Nephron (organoid): ENCODE results near the gene CFI.

ENCODE experiments used
- H3K27ac Mint-ChIP-seq, 3 experiments: 2 replicates each; pipeline ENCODE4 v1.8.0; 2020; ENCODE audit warnings: mixed read lengths in 3 of 3, mild to moderate bottlenecking in 2 of 3, moderate library complexity in 1 of 3
- H3K27me3 Mint-ChIP-seq: 2 replicates; pipeline ENCODE4 v1.8.0; 2021; ENCODE audit warnings: low read depth, mild to moderate bottlenecking, moderate library complexity, mixed read lengths
- H3K36me3 Mint-ChIP-seq: 2 replicates; pipeline ENCODE4 v1.8.0; 2020; ENCODE audit warnings: low read depth, mixed read lengths
- H3K4me1 Mint-ChIP-seq: 2 replicates; pipeline ENCODE4 v1.8.0; 2020; ENCODE audit warnings: mixed read lengths
- H3K4me3 Mint-ChIP-seq, 3 experiments: 2 replicates each; pipeline ENCODE4 v1.8.0; 2020; ENCODE audit warnings: mild to moderate bottlenecking in 3 of 3, mixed read lengths in 3 of 3, moderate library complexity in 2 of 3
- H3K9me3 Mint-ChIP-seq: 2 replicates; pipeline ENCODE4 v1.8.0; 2020; ENCODE audit warnings: mixed read lengths
- TF ChIP-seq, protein P1 (sequence below), 3 experiments: fragments of 200-600 bp; sonication (generic); IDR thresholded peaks; one replicate each; pipeline ENCODE4 v1.5.0; 2021; ENCODE audit warnings: antibody characterized with exemption in 3 of 3; ENCODE audit not compliant: unreplicated experiment in 3 of 3

Gene CFI

DNA sequence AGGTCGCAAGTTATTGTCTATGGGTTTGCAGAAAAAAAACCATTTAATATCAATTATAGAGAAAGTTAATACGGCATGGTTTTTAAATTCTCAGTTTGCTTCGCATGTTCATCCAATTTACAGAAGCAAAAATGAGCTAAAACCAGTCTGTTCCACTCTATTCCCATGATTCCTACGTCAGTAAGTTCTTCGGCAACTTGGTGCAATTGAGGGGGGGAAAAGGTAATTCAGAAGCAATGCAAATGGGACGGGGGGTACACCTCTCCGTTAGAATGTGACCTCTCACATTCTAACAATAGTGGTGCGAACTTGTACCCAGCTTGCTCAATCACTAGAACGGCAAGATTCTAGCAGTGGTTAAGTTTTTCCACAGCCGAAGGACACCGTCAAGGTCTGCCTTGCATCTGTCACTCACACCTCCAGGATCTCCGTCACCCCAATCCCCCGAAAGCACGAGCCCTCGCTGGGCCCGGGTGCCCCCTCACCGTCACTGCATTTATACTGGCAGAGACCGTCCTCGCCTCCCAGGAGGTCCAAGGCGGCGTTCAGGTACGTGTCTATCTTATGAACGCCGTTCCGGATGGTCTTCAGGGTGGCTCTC, 72.6 kb downstream of the CFI start:
- H3K4me3 Mint-ChIP-seq = peak overlapping the region; percentile 90 to 94 (median 93)
- H3K4me1 Mint-ChIP-seq = peaks cover 24% of the 10 kb centered on the region
- H3K27ac Mint-ChIP-seq = peak overlapping the region; percentile 46 to 89 (median 84)
- peaks cover 20% of the 10 kb centered on the region for H3K36me3 Mint-ChIP-seq
- H3K9me3 Mint-ChIP-seq = no peaks in the 10 kb centered on the region
- TF ChIP-seq, protein P1, sequence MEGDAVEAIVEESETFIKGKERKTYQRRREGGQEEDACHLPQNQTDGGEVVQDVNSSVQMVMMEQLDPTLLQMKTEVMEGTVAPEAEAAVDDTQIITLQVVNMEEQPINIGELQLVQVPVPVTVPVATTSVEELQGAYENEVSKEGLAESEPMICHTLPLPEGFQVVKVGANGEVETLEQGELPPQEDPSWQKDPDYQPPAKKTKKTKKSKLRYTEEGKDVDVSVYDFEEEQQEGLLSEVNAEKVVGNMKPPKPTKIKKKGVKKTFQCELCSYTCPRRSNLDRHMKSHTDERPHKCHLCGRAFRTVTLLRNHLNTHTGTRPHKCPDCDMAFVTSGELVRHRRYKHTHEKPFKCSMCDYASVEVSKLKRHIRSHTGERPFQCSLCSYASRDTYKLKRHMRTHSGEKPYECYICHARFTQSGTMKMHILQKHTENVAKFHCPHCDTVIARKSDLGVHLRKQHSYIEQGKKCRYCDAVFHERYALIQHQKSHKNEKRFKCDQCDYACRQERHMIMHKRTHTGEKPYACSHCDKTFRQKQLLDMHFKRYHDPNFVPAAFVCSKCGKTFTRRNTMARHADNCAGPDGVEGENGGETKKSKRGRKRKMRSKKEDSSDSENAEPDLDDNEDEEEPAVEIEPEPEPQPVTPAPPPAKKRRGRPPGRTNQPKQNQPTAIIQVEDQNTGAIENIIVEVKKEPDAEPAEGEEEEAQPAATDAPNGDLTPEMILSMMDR (IDR thresholded peaks at IDR 0.05; ENCODE audit: unreplicated experiment in 3 of 3) = no peak
- no peaks in the 10 kb centered on the region for H3K27me3 Mint-ChIP-seq

DNA sequence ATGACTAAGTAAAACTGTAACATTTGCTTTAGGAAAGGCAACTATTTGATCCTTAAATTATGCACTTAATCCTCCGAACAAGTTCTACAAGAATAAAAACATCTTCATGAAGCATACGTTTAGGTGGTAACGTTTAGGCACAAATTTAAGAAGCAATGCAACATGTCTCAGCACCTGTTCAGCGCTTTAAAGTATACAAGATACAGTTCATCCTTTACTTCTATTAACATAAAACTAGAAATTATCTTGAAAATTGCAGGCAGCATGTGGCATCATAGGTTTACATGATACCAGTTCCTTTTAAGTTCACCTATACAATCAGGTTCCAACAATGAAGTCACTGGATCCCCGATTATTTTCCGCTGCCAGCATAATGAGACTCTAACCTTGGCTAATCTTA, 73.4 kb downstream of the CFI start:
- Mint-ChIP-seq H3K4me3 (peak overlapping the region; percentile 90 to 94 (median 93)), H3K36me3 (peaks cover 18% of the 10 kb centered on the region), H3K9me3 (no peaks in the 10 kb centered on the region), H3K4me1 (peaks cover 24% of the 10 kb centered on the region), H3K27me3 (no peaks in the 10 kb centered on the region), H3K27ac (peak overlapping the region; percentile 7 to 89 (median 46))
- TF ChIP-seq, protein P1 (IDR thresholded peaks at IDR 0.05; ENCODE audit: unreplicated experiment in 3 of 3) = no peak

DNA sequence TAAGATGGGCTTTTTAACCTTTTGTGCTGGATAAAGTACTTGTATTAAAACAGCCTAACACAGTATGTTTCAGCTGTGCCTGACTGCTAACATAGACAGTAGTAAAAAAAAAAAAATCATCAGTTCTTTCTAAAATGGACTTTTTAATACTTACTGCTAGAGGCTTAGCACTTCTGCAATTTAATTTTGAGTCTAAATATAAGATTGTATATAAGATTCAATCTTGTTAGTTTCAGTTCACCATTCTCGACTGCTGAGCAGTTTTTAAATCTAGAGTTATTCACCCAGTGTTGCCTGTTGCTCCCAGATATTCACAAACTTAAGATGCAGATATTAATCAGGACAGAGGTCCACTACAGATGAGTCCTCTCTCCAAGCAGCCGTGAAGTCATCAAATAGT, 78.7 kb downstream of the CFI start:
- peaks cover 5% of the 10 kb centered on the region for H3K4me1 Mint-ChIP-seq
- peaks cover 5% of the 10 kb centered on the region for H3K9me3 Mint-ChIP-seq
- no peaks in the 10 kb centered on the region for H3K27me3 Mint-ChIP-seq
- TF ChIP-seq, protein P1 (IDR thresholded peaks at IDR 0.05; ENCODE audit: unreplicated experiment in 3 of 3) = no peak
- H3K4me3 Mint-ChIP-seq = no peak overlapping the region
- peaks cover 31% of the 10 kb centered on the region for H3K36me3 Mint-ChIP-seq
- H3K27ac Mint-ChIP-seq = no peak overlapping the region

DNA sequence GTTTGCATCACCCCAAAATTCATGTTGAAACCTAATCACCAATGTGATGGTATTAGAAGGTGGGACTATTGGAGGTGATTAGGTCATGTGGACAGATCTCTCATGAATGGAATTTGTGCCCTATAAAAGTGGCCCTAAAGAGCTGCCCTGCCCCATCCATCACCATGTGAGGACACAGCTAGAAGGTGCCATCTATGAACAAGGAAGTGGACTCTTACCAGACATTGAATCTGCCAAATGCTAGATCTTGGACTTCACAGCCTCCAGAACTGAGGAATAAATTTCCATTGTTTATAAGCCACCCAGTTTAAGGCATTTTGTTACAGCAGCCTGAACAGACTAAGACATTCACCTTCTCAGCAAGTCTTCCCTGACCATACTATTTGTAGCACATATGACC, 79.4 kb downstream of the CFI start:
- Mint-ChIP-seq H3K4me3 (no peak overlapping the region), H3K27me3 (no peaks in the 10 kb centered on the region), H3K9me3 (peaks cover 5% of the 10 kb centered on the region), H3K4me1 (no peaks in the 10 kb centered on the region), H3K36me3 (peaks cover 33% of the 10 kb centered on the region), H3K27ac (no peak overlapping the region)
- TF ChIP-seq, protein P1 (IDR thresholded peaks at IDR 0.05; ENCODE audit: unreplicated experiment in 3 of 3) = no peak

DNA sequence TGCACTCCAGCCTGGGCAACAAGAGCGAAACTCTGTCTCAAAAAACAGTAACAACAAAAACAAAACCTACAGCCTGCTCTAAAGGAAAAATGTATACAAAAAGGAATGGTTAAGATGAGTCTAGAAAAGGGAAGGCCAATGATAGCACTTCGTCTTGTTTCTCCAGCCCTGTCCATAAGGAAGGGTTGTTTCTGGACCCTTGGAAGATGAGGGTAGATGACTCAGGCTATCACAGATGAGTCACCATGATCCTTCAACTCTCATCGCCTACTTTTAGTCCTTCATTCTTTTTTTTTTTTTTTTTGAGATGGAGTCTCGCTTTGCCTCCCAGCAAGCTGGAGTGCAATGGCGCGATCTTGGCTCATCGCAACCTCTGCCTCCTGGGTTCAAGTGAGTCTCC, 80.8 kb downstream of the CFI start:
- Mint-ChIP-seq H3K36me3 (peaks cover 38% of the 10 kb centered on the region), H3K27me3 (no peaks in the 10 kb centered on the region), H3K4me1 (no peaks in the 10 kb centered on the region), H3K4me3 (no peak overlapping the region), H3K9me3 (peaks cover 5% of the 10 kb centered on the region), H3K27ac (no peak overlapping the region)
- TF ChIP-seq, protein P1 (IDR thresholded peaks at IDR 0.05; ENCODE audit: unreplicated experiment in 3 of 3) = no peak

DNA sequence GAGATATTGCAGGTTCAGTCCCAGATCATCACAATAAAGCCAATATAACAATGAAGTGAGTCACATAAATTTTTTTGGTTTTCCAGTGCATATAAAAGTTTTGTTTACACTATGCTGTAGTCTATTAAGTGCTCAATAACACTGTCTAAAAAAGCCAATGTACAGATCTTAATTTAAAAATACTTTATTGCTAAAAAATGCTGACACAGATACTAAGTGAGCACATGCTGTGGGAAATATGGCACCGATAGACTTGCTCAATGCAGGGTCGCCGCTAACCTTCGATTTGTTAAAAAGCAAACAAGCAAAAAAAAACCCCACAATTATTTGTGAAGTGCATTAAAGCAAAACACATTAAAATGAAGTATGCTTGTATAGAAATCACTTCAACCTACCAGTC, 82.2 kb downstream of the CFI start:
- H3K27ac Mint-ChIP-seq = no peak overlapping the region
- H3K36me3 Mint-ChIP-seq = peaks cover 38% of the 10 kb centered on the region
- no peak overlapping the region for H3K4me3 Mint-ChIP-seq
- TF ChIP-seq, protein P1 (IDR thresholded peaks at IDR 0.05; ENCODE audit: unreplicated experiment in 3 of 3) = no peak
- no peaks in the 10 kb centered on the region for H3K27me3 Mint-ChIP-seq
- H3K4me1 Mint-ChIP-seq = no peaks in the 10 kb centered on the region
- peaks cover 5% of the 10 kb centered on the region for H3K9me3 Mint-ChIP-seq
